HCT116 (cell line): ENCODE data around the gene NPHS1. TPM values are rescaled to one million over a fixed set of nuclear protein-coding genes. Genes with fewer than 3 reads are reported as not detected.

Source experiments
- ATAC-seq: fragments of 200-7000 bp; cut with Tn5 transposase; 2 replicates; pipeline ENCODE4 v1.9.1; 2020; ENCODE audit warnings: mild to moderate bottlenecking, moderate library complexity
- BruUV-seq: library from RNA; stranded (reverse); fragments of 400-500 nt; replicated peaks from 2 replicates; lab custom pipeline; 2021; lab: Mats Ljungman, UMichigan
- CTCF ChIA-PET: fragments of 300-600 bp; sonication (Branson Sonifier 250); formaldehyde crosslinking; loops from one replicate; lab custom pipeline; 2021; ENCODE audit warnings: antibody characterized with exemption; lab: Charles Lee
- POLR2A ChIA-PET: fragments of 300-600, 350-600 bp; sonication (Branson Sonifier 250); formaldehyde crosslinking; loops from one replicate; lab custom pipeline; 2021; ENCODE audit warnings: antibody characterized with exemption; lab: Charles Lee
- RAD21 ChIA-PET, 2 experiments: fragments of 300-600 bp; sonication (Branson Sonifier 250); formaldehyde crosslinking; loops; one replicate each; lab custom pipeline; 2023; ENCODE audit warnings: low total read pairs in 2 of 2; ENCODE audit not compliant: uncharacterized antibody in 2 of 2, unreplicated experiment in 2 of 2, low non-redundant PET in 1 of 2; lab: Charles Lee
- DNase-seq: peaks from one replicate; pipeline ENCODE4 v3.0.0-alpha.2; 2010; ENCODE audit warnings: low read depth, low spot score
- H2AFZ ChIP-seq: fragments of 200-600 bp; shearing (Covaris generic), sonication (generic); 2 replicates; pipeline ENCODE4 v1.6.1; 2017; ENCODE audit warnings: low read depth, mixed run types, mixed read lengths, antibody characterized with exemption, low read length; ENCODE audit not compliant: poor library complexity, severe bottlenecking
- H3K27ac ChIP-seq: 2 replicates; pipeline ENCODE4 v1.5.1; 2012; ENCODE audit warnings: low read depth, low read length
- H3K27me3 ChIP-seq: fragments of 200-600 bp; sonication (generic); 2 replicates; pipeline ENCODE4 v1.6.1; 2016; ENCODE audit warnings: mixed run types, low read length, mixed read lengths; ENCODE audit not compliant: insufficient read depth
- H3K36me3 ChIP-seq, 2 experiments: fragments of 200-500 bp in 1 of 2; fragments of 200-600 bp in 1 of 2; sonication (Bioruptor generic) in 1 of 2; sonication (generic) in 1 of 2; 2 replicates each; pipeline versions ENCODE4 v1.5.1 to v1.6.1; 2014 to 2016; ENCODE audit warnings: low read length in 2 of 2, inconsistent platforms in 1 of 2, mixed read lengths in 1 of 2, mixed run types in 1 of 2; ENCODE audit not compliant: insufficient read depth in 2 of 2, control insufficient read depth in 1 of 2
- H3K4me1 ChIP-seq, 2 experiments: fragments of 200-600 bp in 1 of 2; sonication (generic) in 1 of 2; 2 replicates each; pipeline versions ENCODE4 v1.5.1 to v1.6.1; 2012 to 2017; ENCODE audit warnings: low read length in 2 of 2, inconsistent platforms in 1 of 2, mild to moderate bottlenecking in 1 of 2, mixed read lengths in 1 of 2, mixed run types in 1 of 2, moderate library complexity in 1 of 2; ENCODE audit not compliant: insufficient read depth in 2 of 2, control insufficient read depth in 1 of 2
- H3K4me2 ChIP-seq: fragments of 200-600 bp; sonication (generic); 2 replicates; pipeline ENCODE4 v1.6.1; 2017; ENCODE audit warnings: mixed run types, low read length, mixed read lengths
- H3K4me3 ChIP-seq, 2 experiments: fragments of 200-600 bp in 1 of 2; sonication (generic) in 1 of 2; replicated peaks in 1 of 2; 2 replicates each; pipeline ENCODE4 v1.5.1; 2011 to 2016; ENCODE audit warnings: low read length in 2 of 2, control low read depth in 1 of 2, low read depth in 1 of 2, mild to moderate bottlenecking in 1 of 2, mixed read lengths in 1 of 2, mixed run types in 1 of 2
- H3K79me2 ChIP-seq: fragments of 200-600 bp; sonication (generic); 2 replicates; pipeline ENCODE4 v1.6.1; 2017; ENCODE audit warnings: mild to moderate bottlenecking, mixed run types, low read length, moderate library complexity, mixed read lengths; ENCODE audit not compliant: insufficient read depth
- H3K9ac ChIP-seq: fragments of 200-600 bp; sonication (generic); 2 replicates; pipeline ENCODE4 v1.6.1; 2016; ENCODE audit warnings: low read length, mixed read lengths
- H3K9me2 ChIP-seq: fragments of 200-600 bp; sonication (generic), shearing (Covaris generic); 2 replicates; pipeline ENCODE4 v1.6.1; 2017; ENCODE audit warnings: mixed run types, mild to moderate bottlenecking, moderate library complexity; ENCODE audit not compliant: insufficient read depth
- H3K9me3 ChIP-seq, 2 experiments: fragments of 200-500 bp in 1 of 2; fragments of 200-600 bp in 1 of 2; sonication (Bioruptor generic) in 1 of 2; sonication (generic) in 1 of 2; 2 replicates each; pipeline ENCODE4 v1.6.1; 2014 to 2017; ENCODE audit warnings: low read length in 2 of 2, mixed read lengths in 2 of 2, inconsistent platforms in 1 of 2, low read depth in 1 of 2, mild to moderate bottlenecking in 1 of 2, mixed run types in 1 of 2, moderate library complexity in 1 of 2; ENCODE audit not compliant: control insufficient read depth in 1 of 2, insufficient read depth in 1 of 2
- H4K20me1 ChIP-seq: fragments of 200-600 bp; sonication (generic), shearing (Covaris generic); 2 replicates; pipeline ENCODE4 v1.6.1; 2017; ENCODE audit warnings: mixed run types, mild to moderate bottlenecking, moderate library complexity; ENCODE audit not compliant: insufficient read depth
- CBX3 ChIP-seq: IDR thresholded peaks from 2 replicates; pipeline ENCODE4 v1.6.1; 2012; ENCODE audit warnings: low read depth
- EGR1 ChIP-seq: IDR thresholded peaks from 2 replicates; pipeline ENCODE4 v1.6.1; 2012; ENCODE audit warnings: low read depth
- ELF1 ChIP-seq: IDR thresholded peaks from 2 replicates; pipeline ENCODE4 v1.6.1; 2012; ENCODE audit warnings: low read depth, borderline replicate concordance
- EZH2phosphoT487 ChIP-seq: fragments of 200-600 bp; IDR thresholded peaks from 2 replicates; pipeline ENCODE4 v1.6.1; 2018; ENCODE audit warnings: antibody characterized with exemption, borderline replicate concordance
- JUND ChIP-seq: IDR thresholded peaks from 2 replicates; pipeline ENCODE4 v1.6.1; 2012
- POLR2AphosphoS5 ChIP-seq: IDR thresholded peaks from 2 replicates; pipeline ENCODE4 v1.6.1; 2011; ENCODE audit warnings: mild to moderate bottlenecking, low read depth, low read length, moderate library complexity
- SIN3A ChIP-seq: IDR thresholded peaks from 2 replicates; pipeline ENCODE4 v1.6.1; 2012; ENCODE audit warnings: low read depth
- SRF ChIP-seq: IDR thresholded peaks from 2 replicates; pipeline ENCODE4 v1.6.1; 2012; ENCODE audit warnings: low read depth
- TCF7L2 ChIP-seq: IDR thresholded peaks from 2 replicates; pipeline ENCODE4 v1.7.0; 2011; ENCODE audit warnings: borderline replicate concordance, inconsistent platforms; ENCODE audit not compliant: insufficient read depth, insufficient read length; ENCODE audit errors: extremely low read depth
- YY1 ChIP-seq: IDR thresholded peaks from 2 replicates; pipeline ENCODE4 v1.6.1; 2011; ENCODE audit warnings: low read length, low read depth, moderate library complexity, mild to moderate bottlenecking; ENCODE audit not compliant: insufficient replicate concordance; ENCODE audit errors: extremely low read depth
- ZNF274 ChIP-seq: fragments of 200-500 bp; sonication (Bioruptor generic); IDR thresholded peaks from 2 replicates; pipeline ENCODE4 v1.6.1; 2014; ENCODE audit warnings: mild to moderate bottlenecking, low read depth, low read length, inconsistent platforms
- intact Hi-C: fragments of 100-400 bp; cut with micrococcal nuclease; formaldehyde crosslinking; loops from 2 replicates; pipeline ENCODE4 v1.10.0; 2022
- total RNA-seq: library from RNA; stranded (reverse); gene quantifications from one replicate; pipeline ENCODE4 v1.2.1, GENCODE V29; 2021; ENCODE audit not compliant: unreplicated experiment
- TF ChIP-seq, protein P1 (sequence below): IDR thresholded peaks from 2 replicates; pipeline ENCODE4 v1.6.1; 2011; ENCODE audit warnings: mild to moderate bottlenecking, low read length, moderate library complexity; ENCODE audit not compliant: insufficient replicate concordance; ENCODE audit errors: extremely low read depth
- TF ChIP-seq, protein P2 (sequence below): IDR thresholded peaks from 2 replicates; pipeline ENCODE4 v1.6.1; 2012; ENCODE audit warnings: low read depth
- TF ChIP-seq, protein P3 (sequence below): IDR thresholded peaks from 2 replicates; pipeline ENCODE4 v1.6.1; 2012

Gene NPHS1
- total RNA-seq, 1 experiment from 2014 or later: 0.57 TPM

DNA sequence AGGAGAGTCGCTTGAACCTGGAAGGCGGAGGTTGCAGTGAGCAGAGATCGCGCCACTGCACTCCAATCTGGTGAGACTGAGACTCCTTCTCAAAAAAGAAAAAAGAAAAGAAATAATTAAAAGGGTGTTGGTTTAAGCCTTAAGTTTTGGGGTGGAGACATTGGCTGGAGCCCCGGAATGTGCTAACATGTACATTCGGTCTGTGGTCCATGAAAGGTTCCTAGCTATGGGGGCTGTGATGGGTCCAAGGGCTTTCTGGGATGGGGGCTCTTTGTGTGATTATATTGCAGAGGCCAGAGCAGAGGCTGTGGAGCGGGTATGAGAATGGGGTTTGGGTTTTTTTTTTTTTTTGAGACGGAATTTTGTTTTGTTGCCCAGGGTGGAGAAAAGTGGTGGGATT lies 33.6 kb upstream of the NPHS1 start:
- POLR2A ChIA-PET: interaction anchor here (1.0 kb wide), 1 partner anchor 45 kb away, joined by 4 read pairs; no protein-coding TSS in a partner anchor
- no peaks in the 10 kb centered on the region for H3K9me2 ChIP-seq
- H3K27me3 ChIP-seq: no peaks in the 10 kb centered on the region
- H3K4me2 ChIP-seq: no peak overlapping the region
- intact Hi-C loops: loop anchor here (10.0 kb wide), 1 partner anchor 169 kb away; the partner anchor contains the start of genes THAP8 and WDR62
- H3K79me2 ChIP-seq: no peaks in the 10 kb centered on the region
- ATAC-seq (no peak), DNase-seq (no peak)
- RAD21 ChIA-PET: no interaction called here
- BruUV-seq: no TSS peak
- H3K4me1 ChIP-seq: no peaks in the 10 kb centered on the region
- no peak overlapping the region for H3K9ac ChIP-seq
- TF ChIP-seq EGR1 (no peak), POLR2AphosphoS5 (peak; percentile 14; the same call in 1 of the 2 replicates)
- TF ChIP-seq, all 23 proteins: peak for 1
- CTCF ChIA-PET: no interaction called here
- H3K4me3 ChIP-seq: no peak overlapping the region
- H2AFZ ChIP-seq: no peak overlapping the region
- H3K27ac ChIP-seq: no peak overlapping the region
- peaks cover 15 to 36% of the 10 kb centered on the region in 2 experiments; a peak in 3 of 4 replicates for H3K36me3 ChIP-seq
- H3K9me3 ChIP-seq: no peaks in the 10 kb centered on the region
- no peaks in the 10 kb centered on the region for H4K20me1 ChIP-seq

DNA sequence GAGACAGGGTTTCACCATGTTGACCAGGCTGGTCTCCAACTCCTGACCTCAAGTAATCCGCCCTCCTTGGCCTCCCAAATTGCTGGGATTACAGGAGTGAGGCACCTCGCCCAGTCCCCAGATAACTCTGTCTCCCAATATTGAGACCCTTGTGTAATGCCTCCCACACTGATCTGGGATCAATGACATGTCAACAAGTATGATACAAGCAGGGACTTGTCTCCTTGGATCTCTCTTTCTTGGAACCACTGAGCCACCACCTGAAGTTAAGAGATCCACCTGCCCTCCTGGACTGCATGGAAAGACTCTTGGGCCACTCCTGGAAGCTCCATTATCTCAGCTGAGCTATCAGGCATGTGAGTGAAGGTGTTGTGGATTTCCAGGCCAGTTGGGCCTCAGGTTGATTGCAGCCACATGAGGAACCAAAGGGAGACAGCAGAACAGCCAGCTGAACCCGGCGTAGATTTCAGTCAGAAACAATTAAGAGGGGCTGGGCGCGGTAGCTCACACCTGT lies 33.0 kb upstream of the NPHS1 start:
- Histone ChIP-seq H2AFZ (no peak overlapping the region), H3K27me3 (no peaks in the 10 kb centered on the region), H3K4me3 (no peak overlapping the region), H3K4me2 (no peak overlapping the region), H3K79me2 (no peaks in the 10 kb centered on the region), H3K9ac (no peak overlapping the region), H3K36me3 (peaks cover 15 to 30% of the 10 kb centered on the region in 2 experiments; a peak in 3 of 4 replicates), H4K20me1 (no peaks in the 10 kb centered on the region), H3K27ac (no peak overlapping the region), H3K9me3 (no peaks in the 10 kb centered on the region), H3K9me2 (no peaks in the 10 kb centered on the region), H3K4me1 (no peaks in the 10 kb centered on the region)
- RAD21 ChIA-PET: no interaction called here
- BruUV-seq: TSS peak; percentile 19
- intact Hi-C loops: loop anchor here (10.0 kb wide), 1 partner anchor 170 kb away; the partner anchor contains the start of genes THAP8 and WDR62
- DNase-seq (no peak), ATAC-seq (no peak)
- CTCF ChIA-PET: no interaction called here
- POLR2A ChIA-PET: no interaction called here
- TF ChIP-seq SRF (no peak), CBX3 (no peak), ZNF274 (no peak), EGR1 (no peak), SIN3A (no peak), JUND (no peak), ELF1 (no peak), YY1 (no peak), EZH2phosphoT487 (no peak), POLR2AphosphoS5 (no peak), TCF7L2 (no peak)
- TF ChIP-seq, protein P1, sequence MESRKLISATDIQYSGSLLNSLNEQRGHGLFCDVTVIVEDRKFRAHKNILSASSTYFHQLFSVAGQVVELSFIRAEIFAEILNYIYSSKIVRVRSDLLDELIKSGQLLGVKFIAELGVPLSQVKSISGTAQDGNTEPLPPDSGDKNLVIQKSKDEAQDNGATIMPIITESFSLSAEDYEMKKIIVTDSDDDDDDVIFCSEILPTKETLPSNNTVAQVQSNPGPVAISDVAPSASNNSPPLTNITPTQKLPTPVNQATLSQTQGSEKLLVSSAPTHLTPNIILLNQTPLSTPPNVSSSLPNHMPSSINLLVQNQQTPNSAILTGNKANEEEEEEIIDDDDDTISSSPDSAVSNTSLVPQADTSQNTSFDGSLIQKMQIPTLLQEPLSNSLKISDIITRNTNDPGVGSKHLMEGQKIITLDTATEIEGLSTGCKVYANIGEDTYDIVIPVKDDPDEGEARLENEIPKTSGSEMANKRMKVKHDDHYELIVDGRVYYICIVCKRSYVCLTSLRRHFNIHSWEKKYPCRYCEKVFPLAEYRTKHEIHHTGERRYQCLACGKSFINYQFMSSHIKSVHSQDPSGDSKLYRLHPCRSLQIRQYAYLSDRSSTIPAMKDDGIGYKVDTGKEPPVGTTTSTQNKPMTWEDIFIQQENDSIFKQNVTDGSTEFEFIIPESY: no peak
- TF ChIP-seq, protein P2, sequence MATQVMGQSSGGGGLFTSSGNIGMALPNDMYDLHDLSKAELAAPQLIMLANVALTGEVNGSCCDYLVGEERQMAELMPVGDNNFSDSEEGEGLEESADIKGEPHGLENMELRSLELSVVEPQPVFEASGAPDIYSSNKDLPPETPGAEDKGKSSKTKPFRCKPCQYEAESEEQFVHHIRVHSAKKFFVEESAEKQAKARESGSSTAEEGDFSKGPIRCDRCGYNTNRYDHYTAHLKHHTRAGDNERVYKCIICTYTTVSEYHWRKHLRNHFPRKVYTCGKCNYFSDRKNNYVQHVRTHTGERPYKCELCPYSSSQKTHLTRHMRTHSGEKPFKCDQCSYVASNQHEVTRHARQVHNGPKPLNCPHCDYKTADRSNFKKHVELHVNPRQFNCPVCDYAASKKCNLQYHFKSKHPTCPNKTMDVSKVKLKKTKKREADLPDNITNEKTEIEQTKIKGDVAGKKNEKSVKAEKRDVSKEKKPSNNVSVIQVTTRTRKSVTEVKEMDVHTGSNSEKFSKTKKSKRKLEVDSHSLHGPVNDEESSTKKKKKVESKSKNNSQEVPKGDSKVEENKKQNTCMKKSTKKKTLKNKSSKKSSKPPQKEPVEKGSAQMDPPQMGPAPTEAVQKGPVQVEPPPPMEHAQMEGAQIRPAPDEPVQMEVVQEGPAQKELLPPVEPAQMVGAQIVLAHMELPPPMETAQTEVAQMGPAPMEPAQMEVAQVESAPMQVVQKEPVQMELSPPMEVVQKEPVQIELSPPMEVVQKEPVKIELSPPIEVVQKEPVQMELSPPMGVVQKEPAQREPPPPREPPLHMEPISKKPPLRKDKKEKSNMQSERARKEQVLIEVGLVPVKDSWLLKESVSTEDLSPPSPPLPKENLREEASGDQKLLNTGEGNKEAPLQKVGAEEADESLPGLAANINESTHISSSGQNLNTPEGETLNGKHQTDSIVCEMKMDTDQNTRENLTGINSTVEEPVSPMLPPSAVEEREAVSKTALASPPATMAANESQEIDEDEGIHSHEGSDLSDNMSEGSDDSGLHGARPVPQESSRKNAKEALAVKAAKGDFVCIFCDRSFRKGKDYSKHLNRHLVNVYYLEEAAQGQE: no peak
- TF ChIP-seq, protein P3, sequence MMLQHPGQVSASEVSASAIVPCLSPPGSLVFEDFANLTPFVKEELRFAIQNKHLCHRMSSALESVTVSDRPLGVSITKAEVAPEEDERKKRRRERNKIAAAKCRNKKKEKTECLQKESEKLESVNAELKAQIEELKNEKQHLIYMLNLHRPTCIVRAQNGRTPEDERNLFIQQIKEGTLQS: no peak
